SU-DHL-6 (cell line): ENCODE data around the gene GRK2.

ENCODE experiments used
- H2AFZ ChIP-seq: fragments of 200-600 bp; sonication (generic); 2 replicates; pipeline ENCODE4 v1.6.1; 2014; ENCODE audit warnings: low read depth, mild to moderate bottlenecking, moderate library complexity, mixed read lengths, antibody characterized with exemption, low read length; ENCODE audit not compliant: severe bottlenecking
- H3F3A ChIP-seq: fragments of 200-600 bp; shearing (Covaris generic); 2 replicates; pipeline ENCODE4 v1.6.0; 2016; ENCODE audit warnings: antibody characterized with exemption, mild to moderate bottlenecking; ENCODE audit not compliant: insufficient read depth
- H3K27ac ChIP-seq: fragments of 200-600 bp; sonication (generic); 2 replicates; pipeline ENCODE4 v1.5.1; 2016; ENCODE audit warnings: low read depth, mild to moderate bottlenecking, low read length, moderate library complexity, mixed read lengths
- H3K27me3 ChIP-seq: fragments of 200-600 bp; sonication (generic), shearing (Covaris generic); 2 replicates; pipeline ENCODE4 v1.6.0; 2014; ENCODE audit warnings: mild to moderate bottlenecking, low read length
- H3K36me3 ChIP-seq: fragments of 200-600 bp; sonication (generic); 2 replicates; pipeline ENCODE4 v1.6.1; 2014; ENCODE audit warnings: mild to moderate bottlenecking, low read length, mixed read lengths
- H3K4me2 ChIP-seq: fragments of 300-600, 200-600 bp; shearing (Covaris generic), sonication (generic); 2 replicates; pipeline ENCODE4 v1.6.0; 2014; ENCODE audit warnings: low read length, low read depth, mild to moderate bottlenecking; ENCODE audit not compliant: poor library complexity, severe bottlenecking
- H3K4me3 ChIP-seq: fragments of 200-600 bp; sonication (generic); 2 replicates; pipeline ENCODE4 v1.5.1; 2014; ENCODE audit warnings: antibody characterized with exemption, low read length, mild to moderate bottlenecking, mixed read lengths; ENCODE audit not compliant: insufficient read depth, poor library complexity, severe bottlenecking
- H3K79me2 ChIP-seq: fragments of 200-600 bp; sonication (generic); 2 replicates; pipeline ENCODE4 v1.6.1; 2014; ENCODE audit warnings: mild to moderate bottlenecking, low read length, moderate library complexity; ENCODE audit not compliant: insufficient read depth
- H3K9ac ChIP-seq: fragments of 200-600 bp; sonication (generic); 2 replicates; pipeline ENCODE4 v1.7.0; 2014; ENCODE audit warnings: mild to moderate bottlenecking, low read length
- H3K9me2 ChIP-seq: fragments of 200-600 bp; sonication (generic); replicated peaks from 2 replicates; pipeline ENCODE4 v1.6.1; 2014; ENCODE audit warnings: low read length; ENCODE audit not compliant: insufficient read depth
- H3K9me3 ChIP-seq: fragments of 200-600 bp; sonication (generic); 2 replicates; pipeline ENCODE4 v1.6.1; 2014; ENCODE audit warnings: low read length, mixed read lengths; ENCODE audit not compliant: insufficient read depth
- H4K20me1 ChIP-seq: fragments of 200-600 bp; sonication (generic); 2 replicates; pipeline ENCODE4 v1.6.1; 2014; ENCODE audit warnings: low read depth, mild to moderate bottlenecking, antibody characterized with exemption, low read length, moderate library complexity, mixed read lengths
- CTCF ChIP-seq: fragments of 200-600 bp; sonication (generic); IDR thresholded peaks from one replicate; pipeline ENCODE4 v1.5.1; 2017; ENCODE audit warnings: antibody characterized with exemption, mild to moderate bottlenecking, low read length, moderate library complexity; ENCODE audit not compliant: insufficient read depth, poor library complexity, severe bottlenecking
- EZH2phosphoT487 ChIP-seq: fragments of 200-600 bp; sonication (generic), shearing (Covaris generic); conservative IDR thresholded peaks from 2 replicates; pipeline ENCODE4 v1.6.1; 2018; ENCODE audit warnings: mild to moderate bottlenecking, antibody characterized with exemption, low read length, moderate library complexity, mixed read lengths

GRK2 gene

GRCh38 chr11:67280341-67280787, 14.1 kb downstream of the GRK2 start:
- no peaks in the 10 kb centered on the region for H3K27me3 ChIP-seq
- no peak overlapping the region for H3K9ac ChIP-seq
- TF ChIP-seq CTCF (no peak), EZH2phosphoT487 (no peak)
- no peak overlapping the region for H3K27ac ChIP-seq
- H3K4me2 ChIP-seq: no peak overlapping the region
- H3K9me3 ChIP-seq: no peaks in the 10 kb centered on the region
- peaks cover 3% of the 10 kb centered on the region; the same call in 1 of the 2 replicates for H3K36me3 ChIP-seq
- no peaks in the 10 kb centered on the region for H4K20me1 ChIP-seq
- H3F3A ChIP-seq: peaks cover 18% of the 10 kb centered on the region
- H2AFZ ChIP-seq: no peak overlapping the region
- peaks cover 38% of the 10 kb centered on the region for H3K79me2 ChIP-seq
- H3K4me3 ChIP-seq: no peak overlapping the region
- no peaks in the 10 kb centered on the region for H3K9me2 ChIP-seq

GRCh38 chr11:67280788-67281551, 14.7 kb downstream of the GRK2 start:
- Histone ChIP-seq H3K36me3 (peaks cover 3% of the 10 kb centered on the region; the same call in 1 of the 2 replicates), H3K27me3 (no peaks in the 10 kb centered on the region), H4K20me1 (no peaks in the 10 kb centered on the region), H3K9me2 (no peaks in the 10 kb centered on the region), H3F3A (peaks cover 14% of the 10 kb centered on the region), H3K9ac (no peak overlapping the region), H3K9me3 (no peaks in the 10 kb centered on the region), H3K27ac (no peak overlapping the region), H3K4me3 (no peak overlapping the region), H3K4me2 (no peak overlapping the region), H2AFZ (no peak overlapping the region), H3K79me2 (peaks cover 32% of the 10 kb centered on the region)
- no peak for TF ChIP-seq CTCF
- no peak for TF ChIP-seq EZH2phosphoT487

GRCh38 chr11:67281552-67282150, 15.4 kb downstream of the GRK2 start:
- peaks cover 3% of the 10 kb centered on the region; the same call in 1 of the 2 replicates for H3K36me3 ChIP-seq
- no peaks in the 10 kb centered on the region for H3K9me3 ChIP-seq
- H3K79me2 ChIP-seq: peaks cover 25% of the 10 kb centered on the region
- H3K4me2 ChIP-seq: no peak overlapping the region
- H2AFZ ChIP-seq: no peak overlapping the region
- H4K20me1 ChIP-seq: no peaks in the 10 kb centered on the region
- no peak overlapping the region for H3K4me3 ChIP-seq
- TF ChIP-seq CTCF (no peak), EZH2phosphoT487 (no peak)
- H3F3A ChIP-seq: peaks cover 11% of the 10 kb centered on the region
- H3K9ac ChIP-seq: no peak overlapping the region
- no peak overlapping the region for H3K27ac ChIP-seq
- no peaks in the 10 kb centered on the region for H3K9me2 ChIP-seq
- no peaks in the 10 kb centered on the region for H3K27me3 ChIP-seq
